Ishikawa (cell line): ENCODE measurements around the gene NEK1.

ENCODE experiments used
- CEBPB ChIP-seq: IDR thresholded peaks from 2 replicates; pipeline ENCODE4 v1.6.1; 2012
- CREB1 ChIP-seq: IDR thresholded peaks from 2 replicates; pipeline ENCODE4 v1.6.1; 2012; ENCODE audit warnings: low read depth
- EGR1 ChIP-seq: IDR thresholded peaks from 2 replicates; pipeline ENCODE4 v1.6.1; 2012
- EP300 ChIP-seq: IDR thresholded peaks from 2 replicates; pipeline ENCODE4 v1.6.1; 2012; ENCODE audit warnings: borderline replicate concordance
- FOXM1 ChIP-seq: IDR thresholded peaks from 2 replicates; pipeline ENCODE4 v1.6.1; 2012; ENCODE audit warnings: low read depth, borderline replicate concordance
- NFIC ChIP-seq: IDR thresholded peaks from 2 replicates; pipeline ENCODE4 v1.6.1; 2012
- RAD21 ChIP-seq: IDR thresholded peaks from 2 replicates; pipeline ENCODE4 v1.6.1; 2012; ENCODE audit warnings: low read depth
- TAF1 ChIP-seq: IDR thresholded peaks from 2 replicates; pipeline ENCODE4 v1.6.1; 2012; ENCODE audit warnings: low read depth, mild to moderate bottlenecking
- TCF12 ChIP-seq: IDR thresholded peaks from 2 replicates; pipeline ENCODE4 v1.6.1; 2012; ENCODE audit warnings: low read depth
- TEAD4 ChIP-seq: IDR thresholded peaks from 2 replicates; pipeline ENCODE4 v1.6.1; 2012
- YY1 ChIP-seq: IDR thresholded peaks from 2 replicates; pipeline ENCODE4 v1.6.1; 2012; ENCODE audit warnings: low read depth
- ZBTB7A ChIP-seq: IDR thresholded peaks from 2 replicates; pipeline ENCODE4 v1.6.1; 2012; ENCODE audit warnings: low read depth
- TF ChIP-seq, protein P1 (sequence below): IDR thresholded peaks from 2 replicates; pipeline ENCODE4 v1.6.1; 2012
- TF ChIP-seq, protein P2 (sequence below): IDR thresholded peaks from 2 replicates; pipeline ENCODE4 v1.6.1; 2012
- TF ChIP-seq, protein P3 (sequence below): IDR thresholded peaks from 2 replicates; pipeline ENCODE4 v1.6.1; 2012; ENCODE audit warnings: low read depth, mild to moderate bottlenecking

Gene NEK1

DNA sequence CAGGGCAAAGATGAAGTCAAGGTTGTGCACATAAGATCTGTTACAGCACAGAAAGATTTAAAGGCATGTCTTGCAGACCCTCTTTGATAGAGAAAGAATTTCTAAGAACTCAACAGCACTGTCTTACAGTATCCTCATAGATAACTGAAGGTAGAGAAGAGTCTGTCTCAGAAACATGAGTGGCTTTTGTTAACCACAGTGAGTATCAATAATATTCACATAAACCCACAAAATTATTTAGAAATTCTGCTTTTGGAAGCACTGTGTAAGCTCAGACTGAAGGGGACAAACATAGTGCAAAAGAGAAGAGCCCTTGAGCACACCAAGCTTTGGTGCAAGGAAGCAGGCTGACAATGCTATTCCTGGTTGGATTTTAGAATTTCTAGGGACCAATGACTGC, 175.6 kb downstream of the NEK1 start:
- TF ChIP-seq YY1 (no peak), TCF12 (no peak), CREB1 (no peak), CEBPB (no peak), ZBTB7A (no peak)
- TF ChIP-seq, protein P1, sequence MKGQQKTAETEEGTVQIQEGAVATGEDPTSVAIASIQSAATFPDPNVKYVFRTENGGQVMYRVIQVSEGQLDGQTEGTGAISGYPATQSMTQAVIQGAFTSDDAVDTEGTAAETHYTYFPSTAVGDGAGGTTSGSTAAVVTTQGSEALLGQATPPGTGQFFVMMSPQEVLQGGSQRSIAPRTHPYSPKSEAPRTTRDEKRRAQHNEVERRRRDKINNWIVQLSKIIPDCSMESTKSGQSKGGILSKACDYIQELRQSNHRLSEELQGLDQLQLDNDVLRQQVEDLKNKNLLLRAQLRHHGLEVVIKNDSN, result no peak
- TF ChIP-seq, protein P2, sequence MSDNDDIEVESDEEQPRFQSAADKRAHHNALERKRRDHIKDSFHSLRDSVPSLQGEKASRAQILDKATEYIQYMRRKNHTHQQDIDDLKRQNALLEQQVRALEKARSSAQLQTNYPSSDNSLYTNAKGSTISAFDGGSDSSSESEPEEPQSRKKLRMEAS, result no peak
- TF ChIP-seq, protein P3, sequence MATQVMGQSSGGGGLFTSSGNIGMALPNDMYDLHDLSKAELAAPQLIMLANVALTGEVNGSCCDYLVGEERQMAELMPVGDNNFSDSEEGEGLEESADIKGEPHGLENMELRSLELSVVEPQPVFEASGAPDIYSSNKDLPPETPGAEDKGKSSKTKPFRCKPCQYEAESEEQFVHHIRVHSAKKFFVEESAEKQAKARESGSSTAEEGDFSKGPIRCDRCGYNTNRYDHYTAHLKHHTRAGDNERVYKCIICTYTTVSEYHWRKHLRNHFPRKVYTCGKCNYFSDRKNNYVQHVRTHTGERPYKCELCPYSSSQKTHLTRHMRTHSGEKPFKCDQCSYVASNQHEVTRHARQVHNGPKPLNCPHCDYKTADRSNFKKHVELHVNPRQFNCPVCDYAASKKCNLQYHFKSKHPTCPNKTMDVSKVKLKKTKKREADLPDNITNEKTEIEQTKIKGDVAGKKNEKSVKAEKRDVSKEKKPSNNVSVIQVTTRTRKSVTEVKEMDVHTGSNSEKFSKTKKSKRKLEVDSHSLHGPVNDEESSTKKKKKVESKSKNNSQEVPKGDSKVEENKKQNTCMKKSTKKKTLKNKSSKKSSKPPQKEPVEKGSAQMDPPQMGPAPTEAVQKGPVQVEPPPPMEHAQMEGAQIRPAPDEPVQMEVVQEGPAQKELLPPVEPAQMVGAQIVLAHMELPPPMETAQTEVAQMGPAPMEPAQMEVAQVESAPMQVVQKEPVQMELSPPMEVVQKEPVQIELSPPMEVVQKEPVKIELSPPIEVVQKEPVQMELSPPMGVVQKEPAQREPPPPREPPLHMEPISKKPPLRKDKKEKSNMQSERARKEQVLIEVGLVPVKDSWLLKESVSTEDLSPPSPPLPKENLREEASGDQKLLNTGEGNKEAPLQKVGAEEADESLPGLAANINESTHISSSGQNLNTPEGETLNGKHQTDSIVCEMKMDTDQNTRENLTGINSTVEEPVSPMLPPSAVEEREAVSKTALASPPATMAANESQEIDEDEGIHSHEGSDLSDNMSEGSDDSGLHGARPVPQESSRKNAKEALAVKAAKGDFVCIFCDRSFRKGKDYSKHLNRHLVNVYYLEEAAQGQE, result no peak

DNA sequence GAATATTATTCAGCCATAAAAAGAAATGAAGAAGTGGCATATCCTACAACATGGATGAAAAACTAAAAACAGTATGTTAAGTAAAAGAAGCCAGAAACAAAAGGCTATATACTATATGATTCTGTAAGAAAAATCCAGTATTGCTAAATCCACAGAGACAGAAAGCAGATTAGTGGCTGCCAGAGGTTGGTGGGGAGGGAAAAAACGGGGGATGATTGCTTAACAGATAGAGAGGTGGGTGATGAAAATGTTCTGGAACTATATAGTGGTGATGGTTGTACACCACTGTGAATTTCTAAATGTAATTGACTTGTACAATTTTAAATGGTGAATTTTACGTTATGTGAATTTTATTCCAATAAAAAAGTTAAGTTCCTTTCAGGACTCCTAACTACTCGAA, 184.0 kb downstream of the NEK1 start:
- TF ChIP-seq, protein P2, result no peak
- TF ChIP-seq EP300 (no peak), TCF12 (no peak), CREB1 (no peak), RAD21 (no peak), FOXM1 (no peak), NFIC (no peak), EGR1 (no peak), ZBTB7A (no peak)
- TF ChIP-seq, protein P3, result no peak

DNA sequence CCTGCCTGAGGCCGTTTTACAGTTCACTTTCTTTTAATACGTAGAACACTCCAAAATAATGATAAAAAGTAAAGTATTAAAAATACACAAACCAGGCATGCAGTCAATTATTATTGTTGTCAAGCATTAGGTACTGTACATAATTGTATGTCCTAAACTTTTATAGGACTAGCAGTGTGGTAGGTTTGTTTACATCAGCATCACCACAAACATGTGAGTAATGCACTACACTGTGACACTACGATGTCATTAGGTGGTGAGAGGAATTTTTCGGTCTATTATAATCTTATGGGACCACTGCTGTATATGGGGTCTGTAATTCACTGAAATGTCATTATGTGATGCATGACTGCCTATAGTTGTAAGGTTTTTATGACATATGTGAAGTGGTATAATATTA, 192.1 kb downstream of the NEK1 start:
- TF ChIP-seq CEBPB (no peak), YY1 (no peak), NFIC (no peak), TEAD4 (no peak), RAD21 (no peak)
- TF ChIP-seq, protein P2, result no peak

DNA sequence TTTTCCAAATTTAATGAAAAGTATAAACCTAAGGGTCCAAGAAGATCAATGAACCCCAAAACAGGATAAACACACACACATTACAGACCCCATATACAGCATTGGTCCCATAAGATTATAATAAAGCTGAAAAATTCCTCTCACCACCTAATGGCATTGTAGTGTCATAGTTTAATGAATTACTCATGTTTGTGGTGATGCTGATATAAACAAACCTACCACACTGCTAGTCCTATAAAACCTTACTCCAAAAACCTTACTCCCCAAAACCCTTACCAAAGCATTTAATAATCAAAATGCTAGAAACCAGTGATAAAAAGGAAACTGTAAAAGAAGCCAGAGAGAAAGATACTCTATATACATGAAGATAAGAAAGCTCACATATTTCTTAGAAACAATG, 193.5 kb downstream of the NEK1 start:
- TF ChIP-seq CEBPB, result no peak
- no peak for TF ChIP-seq EP300
- no peak for TF ChIP-seq TAF1
- TF ChIP-seq FOXM1, result no peak
- TF ChIP-seq, protein P1, result no peak
- no peak for TF ChIP-seq CREB1
- TF ChIP-seq NFIC, result no peak
- TF ChIP-seq, protein P2, result no peak
- no peak for TF ChIP-seq TCF12
- no peak for TF ChIP-seq ZBTB7A
- TF ChIP-seq EGR1, result no peak
- no peak for TF ChIP-seq RAD21

DNA sequence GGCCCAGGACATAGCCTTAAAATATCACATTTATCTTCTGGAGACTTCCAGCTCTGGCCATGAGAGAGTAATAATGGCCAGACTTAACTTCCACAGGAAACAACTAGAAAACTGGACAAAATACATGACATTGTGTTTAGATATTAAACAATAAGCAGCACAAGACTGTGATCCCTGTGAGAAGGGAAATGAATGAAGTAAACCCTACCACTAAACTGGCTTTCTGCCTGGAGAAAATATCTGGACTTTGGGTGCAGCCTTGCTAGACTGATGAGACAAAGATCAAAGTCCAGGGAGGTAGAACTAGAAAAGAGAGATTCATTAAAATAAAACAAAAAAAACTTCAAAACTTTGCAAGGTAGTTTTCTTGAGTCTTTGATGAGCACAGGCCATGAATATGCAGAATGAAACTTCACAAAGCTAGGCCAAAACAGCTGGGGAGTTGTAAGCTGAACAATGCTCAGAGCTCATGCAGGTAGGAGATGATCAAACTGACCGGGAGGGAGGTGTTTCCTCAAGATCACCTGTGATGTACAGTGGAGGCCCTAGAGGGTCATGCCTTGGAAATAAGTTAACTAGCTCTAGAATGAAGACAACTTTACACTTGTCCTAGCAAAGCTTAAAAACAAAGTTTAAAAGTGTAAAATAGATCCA, 194.6 kb downstream of the NEK1 start:
- TF ChIP-seq CREB1 (no peak), TEAD4 (no peak), TCF12 (no peak), YY1 (no peak), RAD21 (no peak), ZBTB7A (no peak), EGR1 (no peak), EP300 (no peak), NFIC (no peak), CEBPB (no peak), FOXM1 (no peak), TAF1 (no peak)
- TF ChIP-seq, protein P3, result no peak
- TF ChIP-seq, protein P2, result no peak
- TF ChIP-seq, protein P1, result no peak
